Activated CD8-positive, alpha-beta memory T cell treated with anti-CD3 and anti-CD28 coated beads, Interleukin-2, amount 50 U/mL, for 4 hours (primary cell): ENCODE data around the gene BTNL8.

Experiments used
- DNase-seq: peaks from one replicate; pipeline ENCODE4 v3.0.0-alpha.2; 2020

Gene BTNL8

DNA sequence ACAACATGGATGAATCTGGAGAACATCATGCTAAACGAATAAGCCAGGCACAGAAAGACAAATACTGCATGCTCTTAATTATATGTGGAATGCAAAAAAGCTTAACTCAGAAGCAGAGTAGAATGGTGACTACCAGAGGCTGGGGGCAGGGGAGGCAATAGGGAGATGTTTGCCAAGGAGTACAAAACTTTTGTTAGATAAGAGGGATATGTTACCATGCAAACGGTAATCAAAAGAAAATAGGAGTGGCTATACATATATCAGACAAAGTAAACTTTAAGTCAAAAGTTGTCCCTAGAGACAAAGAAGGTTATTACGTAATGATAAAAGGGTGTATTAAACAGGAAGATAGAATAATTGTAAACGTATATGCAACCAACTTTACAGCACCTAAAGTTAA lies 71.9 kb downstream of the BTNL8 start:
- no peak for DNase-seq

DNA sequence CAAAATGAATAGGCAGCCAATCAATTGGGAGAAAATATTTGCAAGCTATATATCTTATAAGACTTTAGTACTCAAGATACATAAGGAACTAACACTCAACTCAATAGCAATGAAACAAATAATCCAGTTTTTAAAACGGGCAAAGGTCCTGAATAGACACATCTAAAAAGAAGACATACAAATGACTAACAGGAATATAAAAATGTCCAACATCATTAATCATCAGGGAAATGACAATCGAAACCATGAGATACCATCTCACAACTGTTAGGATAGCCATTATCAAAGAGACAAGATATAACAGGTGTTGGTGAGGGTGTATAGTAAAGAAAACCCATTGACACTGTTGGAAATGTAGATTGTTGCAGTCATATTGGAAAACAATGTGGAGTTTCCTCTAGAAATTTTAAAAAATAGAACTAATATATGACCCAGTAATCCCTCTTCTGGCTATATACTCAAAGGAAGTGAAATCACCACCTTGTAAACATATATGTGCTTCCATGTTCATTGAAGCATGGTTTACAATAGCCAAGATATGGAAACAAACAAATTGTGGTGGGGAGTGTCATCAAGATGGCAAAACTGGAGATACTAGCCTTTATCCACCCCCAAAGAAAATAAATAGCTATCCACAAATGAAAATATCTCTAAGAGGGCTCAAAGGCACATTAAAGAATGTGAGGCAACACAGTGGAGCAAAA lies 75.8 kb downstream of the BTNL8 start:
- no peak for DNase-seq

DNA sequence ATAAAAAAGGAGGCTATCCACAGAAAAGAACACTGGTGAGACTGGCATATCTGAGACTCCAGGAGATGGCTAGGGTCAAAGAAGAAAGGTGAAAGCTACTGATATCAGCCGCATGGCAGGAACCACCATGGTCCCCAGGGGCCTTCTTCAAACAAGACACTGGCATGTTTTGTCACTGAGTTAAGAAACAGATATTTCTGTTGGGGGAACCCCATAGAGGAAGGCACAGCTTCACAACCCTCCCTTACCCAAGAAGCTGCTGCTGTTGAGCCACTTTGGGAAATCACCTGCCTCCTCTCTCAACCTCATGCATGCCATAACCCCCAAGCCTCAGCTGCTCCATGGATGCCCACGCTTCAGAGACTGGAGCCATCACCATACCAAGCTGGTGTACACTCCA lies 76.4 kb downstream of the BTNL8 start:
- no peak for DNase-seq

DNA sequence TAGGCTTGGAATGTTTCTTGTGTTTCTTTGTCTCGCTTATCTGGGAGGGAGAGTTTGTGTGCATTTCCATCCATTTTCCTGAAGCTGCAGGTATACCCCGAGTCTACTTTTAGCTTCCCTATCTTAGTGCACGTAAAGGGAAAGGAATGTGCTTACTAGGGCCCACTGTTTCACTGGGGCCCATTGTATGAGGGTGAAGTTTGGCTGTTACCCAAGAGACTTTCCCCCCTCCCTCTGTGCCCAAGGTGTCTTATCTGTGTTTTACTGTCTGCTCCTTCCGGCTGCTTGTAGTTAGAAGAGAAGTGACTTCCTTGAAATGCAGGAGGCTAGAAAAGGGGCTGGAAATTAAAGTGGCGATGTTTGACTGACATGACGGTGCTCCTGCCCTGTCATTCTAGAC lies 77.6 kb downstream of the BTNL8 start:
- DNase-seq: no peak

DNA sequence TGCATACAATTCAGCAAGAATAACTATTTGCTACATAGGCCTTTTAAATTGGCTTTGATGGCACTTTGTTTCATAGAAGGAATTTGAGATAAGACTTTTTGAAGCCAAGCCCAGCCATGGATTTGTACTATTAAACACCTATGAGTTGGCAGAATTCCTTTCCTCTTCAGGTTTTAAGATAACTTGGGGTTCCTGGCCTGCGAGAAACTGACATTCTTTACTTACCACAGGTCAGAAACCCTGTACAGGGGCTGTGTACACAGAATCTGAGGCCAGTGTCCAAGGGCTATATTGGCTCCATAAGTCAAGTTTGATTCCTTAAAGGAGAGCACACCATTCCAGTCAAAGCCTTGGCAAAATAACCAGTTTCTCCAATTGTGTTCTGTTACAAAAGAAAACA lies 78.9 kb downstream of the BTNL8 start:
- no peak for DNase-seq

DNA sequence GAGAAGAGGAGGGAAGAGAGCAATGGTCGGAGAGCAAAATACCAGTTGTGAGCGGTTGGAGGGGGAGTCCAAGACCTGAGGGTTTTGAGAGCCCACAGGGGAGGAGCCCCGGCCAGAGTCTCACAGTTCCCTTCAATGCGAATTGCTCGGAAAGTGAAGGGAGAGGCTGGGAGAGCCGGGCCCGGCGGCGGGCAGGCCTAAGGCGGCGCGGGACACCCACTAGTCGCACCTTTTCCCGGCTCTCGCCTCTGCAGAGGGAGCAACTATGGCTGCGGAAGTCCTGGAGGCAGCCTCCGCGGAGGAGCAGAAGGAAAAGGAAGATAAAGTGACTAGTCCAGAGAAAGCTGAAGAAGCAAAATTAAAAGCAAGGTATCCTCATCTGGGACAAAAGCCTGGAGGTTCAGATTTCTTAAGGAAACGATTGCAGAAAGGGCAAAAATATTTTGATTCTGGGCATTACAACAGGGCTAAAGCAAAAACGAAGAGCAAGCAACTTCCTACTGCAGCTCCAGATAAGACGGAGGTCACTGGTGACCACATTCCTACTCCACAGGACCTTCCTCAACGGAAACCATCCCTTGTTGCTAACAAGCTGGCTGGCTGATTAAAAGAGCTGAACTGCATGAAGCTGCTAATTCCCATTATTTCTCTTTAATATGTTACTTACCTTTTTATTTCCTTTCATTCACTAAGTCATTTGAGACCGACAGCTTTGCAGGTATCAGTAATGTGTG lies 83.2 kb downstream of the BTNL8 start:
- no peak for DNase-seq

DNA sequence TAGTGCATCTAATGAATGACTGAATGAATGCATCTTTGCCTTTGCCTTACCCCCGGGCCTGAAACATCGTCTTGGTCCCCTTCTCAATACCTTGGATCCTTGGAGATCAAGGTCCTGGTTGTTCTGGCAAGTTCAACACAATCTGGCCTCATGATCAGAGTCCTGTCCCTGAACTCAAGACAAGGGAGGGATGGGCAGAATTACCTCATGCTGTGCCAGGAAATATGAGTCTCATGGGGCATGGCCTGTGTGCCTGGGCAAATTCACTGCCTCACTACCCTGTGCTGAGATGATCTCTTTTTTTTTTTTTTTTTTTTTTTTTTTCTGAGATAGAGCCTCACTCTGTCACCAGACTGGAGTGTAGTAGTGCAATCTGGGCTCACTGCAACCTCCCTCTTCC lies 89.1 kb downstream of the BTNL8 start:
- no peak for DNase-seq

DNA sequence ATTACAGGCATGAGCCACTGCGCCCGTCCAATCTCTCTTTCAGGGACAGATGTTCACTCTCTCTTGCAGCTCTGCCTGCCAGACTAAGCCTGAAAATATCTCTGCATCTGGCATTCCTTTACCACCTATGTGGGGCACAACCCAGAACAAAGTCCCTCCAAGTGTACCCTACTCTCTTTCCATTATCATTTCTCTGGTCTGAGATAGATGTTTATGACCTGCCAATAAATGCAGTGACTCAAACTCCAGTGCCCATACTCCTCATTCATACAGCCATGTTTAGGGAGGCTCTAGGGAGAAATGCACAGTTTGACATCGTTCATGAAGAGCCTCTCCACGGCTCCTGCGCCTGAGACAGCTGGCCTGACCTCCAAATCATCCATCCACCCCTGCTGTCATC lies 89.6 kb downstream of the BTNL8 start, which contains the start of gene BTNL3:
TSS of gene BTNL3 (plus strand) at position 255 of the 400 bp plus-strand sequence. CDS start 183 bp downstream, outside the sequence.
- no peak for DNase-seq

DNA sequence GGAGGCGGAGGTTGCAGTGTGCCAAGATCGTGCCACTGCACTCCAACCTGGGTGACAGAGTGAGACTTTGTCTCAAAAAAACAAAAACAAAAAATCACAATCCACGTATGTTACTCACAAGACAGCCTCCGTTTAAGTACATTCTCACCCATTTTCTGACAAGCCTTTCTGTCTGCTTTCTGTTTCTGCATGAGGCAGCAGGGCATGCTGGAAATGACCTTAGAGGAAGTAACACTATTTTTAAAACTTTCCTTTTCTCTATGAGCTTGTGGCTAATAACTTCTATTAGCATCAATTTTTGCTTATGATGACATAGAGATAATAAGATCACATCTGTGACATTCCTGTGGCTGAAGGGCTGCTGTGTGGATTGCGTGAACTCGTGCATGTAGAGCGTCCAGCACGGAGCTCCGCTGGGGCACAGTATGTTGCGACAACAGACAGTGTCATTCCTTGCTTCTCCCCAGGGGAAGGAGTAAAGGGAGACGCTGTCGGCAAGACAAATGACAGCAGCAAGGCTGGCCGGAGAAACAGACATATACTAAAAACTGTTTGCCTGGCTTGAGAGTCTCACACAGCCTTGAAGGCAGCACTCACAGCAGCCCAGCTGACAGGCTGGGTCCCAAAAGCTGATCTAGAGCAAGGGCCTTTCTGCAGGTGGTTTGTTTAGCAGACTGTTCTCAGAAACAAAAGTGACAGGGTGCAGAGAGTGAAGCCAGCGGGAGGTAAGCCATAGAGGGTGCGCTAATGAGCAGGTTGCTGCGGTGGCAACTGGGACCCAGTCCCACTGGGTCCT lies 91.3 kb downstream of the BTNL8 start:
- no peak for DNase-seq

DNA sequence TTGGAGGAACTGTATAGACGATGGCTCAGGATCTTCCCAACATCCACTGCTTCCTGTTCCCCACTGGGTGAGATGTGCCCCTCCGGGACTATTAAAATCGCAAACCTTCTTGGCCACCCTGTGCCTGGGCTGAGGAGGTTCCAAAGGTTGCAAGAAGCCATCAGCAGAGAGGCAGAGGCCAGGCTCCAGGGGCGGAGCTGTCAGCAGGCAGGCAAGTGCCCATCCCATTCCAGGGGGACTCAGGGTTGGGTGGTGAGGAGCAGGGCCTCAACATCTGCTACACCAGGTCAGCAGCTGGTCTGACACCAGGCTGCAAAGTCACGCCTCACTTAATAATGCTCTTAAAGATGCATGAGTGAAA lies 91.9 kb downstream of the BTNL8 start:
- DNase-seq: no peak
